Glutamatergic neuron (in vitro differentiated cells): ENCODE measurements around the gene KCTD10. TPM values are rescaled to one million over a fixed set of nuclear protein-coding genes. Genes with fewer than 3 reads are reported as not detected.

Source experiments
- DNase-seq: peaks from one replicate; pipeline ENCODE4 v3.0.0; 2022
- H3K27ac Mint-ChIP-seq: one replicate; pipeline ENCODE4 v1.8.0; 2020; ENCODE audit warnings: mild to moderate bottlenecking, mixed read lengths, inconsistent platforms; ENCODE audit not compliant: unreplicated experiment
- H3K27me3 Mint-ChIP-seq: one replicate; pipeline ENCODE4 v1.8.0; 2020; ENCODE audit warnings: mild to moderate bottlenecking, moderate library complexity, mixed read lengths, inconsistent platforms; ENCODE audit not compliant: unreplicated experiment
- H3K36me3 Mint-ChIP-seq: one replicate; pipeline ENCODE4 v1.8.0; 2020; ENCODE audit warnings: mild to moderate bottlenecking, mixed read lengths, inconsistent platforms; ENCODE audit not compliant: unreplicated experiment
- H3K4me1 Mint-ChIP-seq: one replicate; pipeline ENCODE4 v1.8.0; 2020; ENCODE audit warnings: mild to moderate bottlenecking, low read depth, mixed read lengths, inconsistent platforms; ENCODE audit not compliant: unreplicated experiment
- H3K4me3 Mint-ChIP-seq: one replicate; pipeline ENCODE4 v1.8.0; 2020; ENCODE audit warnings: mild to moderate bottlenecking, mixed read lengths, inconsistent platforms; ENCODE audit not compliant: unreplicated experiment
- H3K9me3 Mint-ChIP-seq: one replicate; pipeline ENCODE4 v1.8.0; 2020; ENCODE audit warnings: mild to moderate bottlenecking, moderate library complexity, mixed read lengths, inconsistent platforms; ENCODE audit not compliant: unreplicated experiment
- CTCF ChIP-seq: fragments of 200-600 bp; sonication (generic); IDR thresholded peaks from one replicate; pipeline ENCODE4 v1.5.0; 2021; ENCODE audit not compliant: partially characterized antibody, unreplicated experiment
- total RNA-seq: library from RNA; stranded (reverse); fragmentation: NEBNext Ultra II Directional; extraction: Animal tissue kit (Norgen Biotek cat#: 25700); gene quantifications from one replicate; pipeline ENCODE4 v1.2.1, GENCODE V29; 2021; ENCODE audit not compliant: unreplicated experiment

KCTD10 gene
- total RNA-seq, 1 donor from 2014 or later, result 95.2 TPM

GRCh38 chr12:109463756-109464155 lies 13.3 kb downstream of the KCTD10 start:
- peak overlapping the region; percentile 44 for H3K4me3 Mint-ChIP-seq

GRCh38 chr12:109462868-109463692 lies 14.0 kb downstream of the KCTD10 start:
- TF ChIP-seq CTCF, result no peak
- Mint-ChIP-seq H3K4me1 (peaks cover 60% of the 10 kb centered on the region), H3K27me3 (peaks cover 2% of the 10 kb centered on the region), H3K36me3 (no peaks in the 10 kb centered on the region), H3K9me3 (peaks cover 5% of the 10 kb centered on the region), H3K4me3 (peak overlapping the region; percentile 44), H3K27ac (peak overlapping the region; percentile 75)
- DNase-seq, result no peak

More at GRCh38 chr12:109463756-109464155, 13.3 kb downstream of the KCTD10 start:
- peak overlapping the region; percentile 30 for H3K27ac Mint-ChIP-seq
- peaks cover 5% of the 10 kb centered on the region for H3K9me3 Mint-ChIP-seq
- H3K4me1 Mint-ChIP-seq, result peaks cover 57% of the 10 kb centered on the region
- no peak for DNase-seq
- no peak for TF ChIP-seq CTCF
- H3K36me3 Mint-ChIP-seq, result no peaks in the 10 kb centered on the region
- peaks cover 2% of the 10 kb centered on the region for H3K27me3 Mint-ChIP-seq

- Mint-ChIP-seq H3K36me3 (peaks cover 4% of the 10 kb centered on the region), H3K27ac (peak overlapping the region; percentile 75), H3K9me3 (peaks cover 5% of the 10 kb centered on the region), H3K4me3 (peak overlapping the region; percentile 44), H3K27me3 (peaks cover 2% of the 10 kb centered on the region), H3K4me1 (peaks cover 60% of the 10 kb centered on the region)
- no peak for TF ChIP-seq CTCF
- DNase-seq, result peak; percentile 47
Observed at GRCh38 chr12:109461846-109462756, 15.0 kb downstream of the KCTD10 start.

GRCh38 chr12:109461049-109461845 lies 15.9 kb downstream of the KCTD10 start:
- no peak for DNase-seq
- Mint-ChIP-seq H3K9me3 (peaks cover 3% of the 10 kb centered on the region), H3K27me3 (no peaks in the 10 kb centered on the region), H3K27ac (no peak overlapping the region), H3K4me3 (no peak overlapping the region), H3K36me3 (peaks cover 7% of the 10 kb centered on the region), H3K4me1 (peaks cover 57% of the 10 kb centered on the region)
- no peak for TF ChIP-seq CTCF
